MM.1S (cell line): ENCODE results near the gene PTPRR.

Experiments used
- CTCF ChIP-seq: fragments of 300-600 bp; sonication (generic); IDR thresholded peaks from 2 replicates; pipeline ENCODE4 v1.5.1; 2016; ENCODE audit warnings: antibody characterized with exemption, low read length, mixed read lengths
- EZH2 ChIP-seq: fragments of 300-600 bp; sonication (generic); optimal IDR thresholded peaks from 2 replicates; pipeline ENCODE3; 2017; ENCODE audit warnings: low read depth, mild to moderate bottlenecking, antibody characterized with exemption, low read length, mixed read lengths

GRCh38 chr12:70929029-70929428, 8.5 kb upstream of the PTPRR start:
- TF ChIP-seq CTCF (no peak), EZH2 (no peak)
